Panc1 (cell line): Measurements from ENCODE around the gene INSYN2B. TPM values are rescaled to one million over a fixed set of nuclear protein-coding genes. Genes with fewer than 3 reads are reported as not detected.

Experiments
- ATAC-seq: fragments of 200-7000 bp; cut with Tn5 transposase; 2 replicates; pipeline ENCODE4 v1.9.1; 2020; ENCODE audit warnings: mild to moderate bottlenecking, moderate library complexity
- BruUV-seq: library from RNA; stranded (reverse); fragments of 400-500 nt; replicated peaks from 2 replicates; lab custom pipeline; 2021; lab: Mats Ljungman, UMichigan
- CTCF ChIA-PET: fragments of 300-600 bp; sonication (Branson Sonifier 250); formaldehyde crosslinking; loops from one replicate; lab custom pipeline; 2022; ENCODE audit warnings: antibody characterized with exemption; lab: Charles Lee
- POLR2A ChIA-PET: fragments of 300-600 bp; sonication (Branson Sonifier 250); formaldehyde crosslinking; loops from one replicate; lab custom pipeline; 2022; ENCODE audit warnings: antibody characterized with exemption; lab: Charles Lee
- DNase-seq: peaks from one replicate; pipeline ENCODE4 v3.0.0-alpha.2; 2010; ENCODE audit warnings: low read depth, low spot score
- H3K27ac ChIP-seq: 2 replicates; pipeline ENCODE4 v1.5.1; 2011; ENCODE audit warnings: mild to moderate bottlenecking, low read length, inconsistent platforms
- H3K27me3 ChIP-seq: fragments of 200-500 bp; sonication (Bioruptor generic); 2 replicates; pipeline ENCODE4 v1.6.0; 2014; ENCODE audit warnings: low read length, inconsistent platforms; ENCODE audit not compliant: control insufficient read depth, insufficient read depth
- H3K36me3 ChIP-seq: fragments of 200-500 bp; sonication (Bioruptor generic); 2 replicates; pipeline ENCODE4 v1.5.1; 2014; ENCODE audit warnings: inconsistent platforms, mild to moderate bottlenecking, low read length, moderate library complexity; ENCODE audit not compliant: control insufficient read depth, insufficient read depth
- H3K4me1 ChIP-seq: 2 replicates; pipeline ENCODE4 v1.5.1; 2011; ENCODE audit warnings: inconsistent platforms, mild to moderate bottlenecking, low read length, moderate library complexity; ENCODE audit not compliant: control insufficient read depth, insufficient read depth
- H3K4me3 ChIP-seq, 2 experiments: 2 replicates each; pipeline ENCODE4 v1.5.1; 2011 to 2012; ENCODE audit warnings: low read depth in 2 of 2, low read length in 2 of 2, mild to moderate bottlenecking in 2 of 2, inconsistent platforms in 1 of 2, moderate library complexity in 1 of 2
- H3K9me3 ChIP-seq: fragments of 200-500 bp; sonication (Bioruptor generic); 2 replicates; pipeline ENCODE4 v1.5.1; 2014; ENCODE audit warnings: low read depth, mild to moderate bottlenecking, inconsistent platforms, low read length, moderate library complexity; ENCODE audit not compliant: control insufficient read depth, insufficient read depth
- CTCF ChIP-seq: fragments of 450-650 bp; IDR thresholded peaks from 2 replicates; pipeline ENCODE4 v1.5.1; 2017; ENCODE audit warnings: mild to moderate bottlenecking
- POLR2AphosphoS5 ChIP-seq: IDR thresholded peaks from 2 replicates; pipeline ENCODE4 v1.6.1; 2012; ENCODE audit warnings: mild to moderate bottlenecking, low read depth, low read length, moderate library complexity
- REST ChIP-seq, 2 experiments: IDR thresholded peaks; 2 replicates each; pipeline ENCODE4 v1.6.1; 2011 to 2012; ENCODE audit warnings: low read depth in 2 of 2, control low read depth in 1 of 2, low read length in 1 of 2, mild to moderate bottlenecking in 1 of 2, moderate library complexity in 1 of 2; ENCODE audit not compliant: insufficient read depth in 1 of 2
- SIN3A ChIP-seq: IDR thresholded peaks from 2 replicates; pipeline ENCODE4 v1.6.1; 2012; ENCODE audit warnings: low read depth, mild to moderate bottlenecking, low read length, moderate library complexity, borderline replicate concordance; ENCODE audit not compliant: insufficient read depth
- TCF7L2 ChIP-seq: IDR thresholded peaks from 2 replicates; pipeline ENCODE4 v1.6.1; 2011; ENCODE audit warnings: mild to moderate bottlenecking, low read depth, low read length, inconsistent platforms
- in situ Hi-C: cut with HindIII; loops from 2 replicates; pipeline ENCODE4 v1.10.0; 2016; ENCODE audit warnings: low sequenced_read_pairs, low pct_unique_long_range_greater_than_20kb
- intact Hi-C: fragments of 100-400 bp; cut with micrococcal nuclease; formaldehyde crosslinking; loops from one replicate; pipeline ENCODE4 v1.10.0; 2022; ENCODE audit not compliant: unreplicated experiment
- total RNA-seq: library from RNA; stranded (reverse); gene quantifications from one replicate; pipeline ENCODE4 v1.2.1, GENCODE V29; 2021; ENCODE audit not compliant: unreplicated experiment

Gene INSYN2B
- total RNA-seq, 1 experiment from 2014 or later: 0.28 TPM

GRCh38 chr5:169838688-169839087 lies 141.6 kb downstream of the INSYN2B start:
- H3K27ac ChIP-seq: no peak overlapping the region
- H3K36me3 ChIP-seq: no peaks in the 10 kb centered on the region
- POLR2A ChIA-PET: no interaction called here
- H3K9me3 ChIP-seq: no peaks in the 10 kb centered on the region
- no TSS peak for BruUV-seq
- no peak for TF ChIP-seq TCF7L2
- TF ChIP-seq SIN3A: no peak
- TF ChIP-seq POLR2AphosphoS5: no peak
- no peak for TF ChIP-seq REST (IDR thresholded peaks at IDR 0.05; ENCODE audit: insufficient read depth in 1 of 2, low read depth in 2 of 2, low read length in 1 of 2)
- no peak for DNase-seq
- no peak overlapping the region for H3K4me3 ChIP-seq
- no peaks in the 10 kb centered on the region for H3K4me1 ChIP-seq
- ATAC-seq: no peak
- in situ Hi-C loops (no loop called here), intact Hi-C loops (no loop called here)
- H3K27me3 ChIP-seq: no peaks in the 10 kb centered on the region
- CTCF ChIA-PET: no interaction called here

GRCh38 chr5:169837686-169838085 lies 142.6 kb downstream of the INSYN2B start:
- Histone ChIP-seq H3K27ac (no peak overlapping the region), H3K36me3 (no peaks in the 10 kb centered on the region), H3K4me1 (no peaks in the 10 kb centered on the region), H3K27me3 (no peaks in the 10 kb centered on the region), H3K9me3 (no peaks in the 10 kb centered on the region), H3K4me3 (no peak overlapping the region)
- CTCF ChIA-PET: no interaction called here
- intact Hi-C loops: no loop called here
- in situ Hi-C loops: no loop called here
- no peak for TF ChIP-seq POLR2AphosphoS5
- TF ChIP-seq CTCF: no peak
- no peak for TF ChIP-seq TCF7L2
- TF ChIP-seq REST (IDR thresholded peaks at IDR 0.05; ENCODE audit: insufficient read depth in 1 of 2, low read depth in 2 of 2, low read length in 1 of 2): no peak
- no peak for TF ChIP-seq SIN3A
- no TSS peak for BruUV-seq
- ATAC-seq (no peak), DNase-seq (no peak)
- POLR2A ChIA-PET: no interaction called here
